Trophoblast cell (in vitro differentiated cells and primary cell): ENCODE data around the gene FRMD6.
"Not testable (repeated sequence)": the region's sequence is repeated elsewhere in the genome, so short reads cannot be mapped to it uniquely, and the experiment has no call there.

Experiments used
- DNase-seq, 2 donors: peaks; one replicate each; pipeline ENCODE4 v3.0.0-alpha.2; 2016
- H2AFZ ChIP-seq: 2 replicates; pipeline ENCODE4 v1.6.1; 2013; ENCODE audit warnings: low read length, moderate library complexity, mild to moderate bottlenecking; ENCODE audit not compliant: insufficient read depth, poor library complexity
- H2AK5ac ChIP-seq: 2 replicates; pipeline ENCODE4 v1.6.1; 2013; ENCODE audit warnings: mild to moderate bottlenecking, low read length
- H2BK120ac ChIP-seq: 2 replicates; pipeline ENCODE4 v1.6.1; 2013; ENCODE audit warnings: low read length, mild to moderate bottlenecking, moderate library complexity; ENCODE audit not compliant: insufficient read depth, poor library complexity
- H2BK12ac ChIP-seq: 2 replicates; pipeline ENCODE4 v1.6.1; 2013; ENCODE audit warnings: mild to moderate bottlenecking, low read length, moderate library complexity
- H2BK5ac ChIP-seq: 2 replicates; pipeline ENCODE4 v1.6.1; 2013; ENCODE audit warnings: low read length, low read depth, moderate library complexity, mild to moderate bottlenecking; ENCODE audit not compliant: poor library complexity
- H3K14ac ChIP-seq: 2 replicates; pipeline ENCODE4 v1.6.1; 2013; ENCODE audit warnings: mild to moderate bottlenecking, low read length
- H3K18ac ChIP-seq: 2 replicates; pipeline ENCODE4 v1.6.1; 2013; ENCODE audit warnings: mild to moderate bottlenecking, low read length
- H3K23ac ChIP-seq: 2 replicates; pipeline ENCODE4 v1.6.1; 2013; ENCODE audit warnings: low read length
- H3K27ac ChIP-seq: 2 replicates; pipeline ENCODE4 v1.5.1; 2013; ENCODE audit warnings: low read depth, mild to moderate bottlenecking, inconsistent platforms, low read length, moderate library complexity
- H3K27me3 ChIP-seq: 2 replicates; pipeline ENCODE4 v1.6.1; 2013; ENCODE audit warnings: inconsistent platforms, mild to moderate bottlenecking, low read length, moderate library complexity; ENCODE audit not compliant: insufficient read depth
- H3K36me3 ChIP-seq, 2 experiments: 1 replicate in 1 of 2; 2 replicates in 1 of 2; pipeline ENCODE4 v1.6.1; 2013; ENCODE audit warnings: low read length in 2 of 2, mild to moderate bottlenecking in 2 of 2, moderate library complexity in 1 of 2; ENCODE audit not compliant: insufficient read depth in 2 of 2, control insufficient read depth in 1 of 2
- H3K4ac ChIP-seq: 2 replicates; pipeline ENCODE4 v1.6.1; 2013; ENCODE audit warnings: low read depth, mild to moderate bottlenecking, low read length, moderate library complexity
- H3K4me1 ChIP-seq, 2 experiments: 1 replicate in 1 of 2; 2 replicates in 1 of 2; pipeline ENCODE4 v1.6.1; 2013; ENCODE audit warnings: low read length in 2 of 2, mild to moderate bottlenecking in 2 of 2, moderate library complexity in 1 of 2; ENCODE audit not compliant: insufficient read depth in 2 of 2, control insufficient read depth in 1 of 2
- H3K4me2 ChIP-seq: 2 replicates; pipeline ENCODE4 v1.6.1; 2013; ENCODE audit warnings: inconsistent platforms, mild to moderate bottlenecking, low read length, moderate library complexity
- H3K4me3 ChIP-seq: 2 replicates; pipeline ENCODE4 v1.5.1; 2013; ENCODE audit warnings: mild to moderate bottlenecking, low read depth, low read length, inconsistent platforms
- H3K79me1 ChIP-seq: one replicate; pipeline ENCODE4 v1.6.1; 2013; ENCODE audit warnings: low read length
- H3K79me2 ChIP-seq: 2 replicates; pipeline ENCODE4 v1.6.1; 2013; ENCODE audit warnings: low read length, mild to moderate bottlenecking; ENCODE audit not compliant: control insufficient read depth, insufficient read depth, poor library complexity
- H3K9ac ChIP-seq: 2 replicates; pipeline ENCODE4 v1.6.1; 2013; ENCODE audit warnings: mild to moderate bottlenecking, low read length
- H3K9me3 ChIP-seq: 2 replicates; pipeline ENCODE4 v1.6.1; 2013; ENCODE audit warnings: low read depth, mild to moderate bottlenecking, control low read depth, inconsistent platforms, low read length; ENCODE audit not compliant: insufficient read depth
- H4K12ac ChIP-seq: 2 replicates; pipeline ENCODE4 v1.6.1; 2013; ENCODE audit warnings: low read depth, mild to moderate bottlenecking, low read length, moderate library complexity
- H4K8ac ChIP-seq: 2 replicates; pipeline ENCODE4 v1.6.1; 2013; ENCODE audit warnings: low read depth, mild to moderate bottlenecking, low read length, moderate library complexity
- H4K91ac ChIP-seq: one replicate; pipeline ENCODE4 v1.6.1; 2013; ENCODE audit warnings: low read depth, mild to moderate bottlenecking, low read length, moderate library complexity
- WGBS: extraction: QIAGEN DNeasy Blood & Tissue Kit; methylation state at CpG from one replicate; pipeline ENCODE4 v1.1.7; 2013; ENCODE audit warnings: missing lambda C conversion rate; ENCODE audit not compliant: insufficient read length, insufficient coverage; ENCODE audit errors: extremely low coverage; 5-methylcytosine and 5-hydroxymethylcytosine counted together

Gene FRMD6

DNA sequence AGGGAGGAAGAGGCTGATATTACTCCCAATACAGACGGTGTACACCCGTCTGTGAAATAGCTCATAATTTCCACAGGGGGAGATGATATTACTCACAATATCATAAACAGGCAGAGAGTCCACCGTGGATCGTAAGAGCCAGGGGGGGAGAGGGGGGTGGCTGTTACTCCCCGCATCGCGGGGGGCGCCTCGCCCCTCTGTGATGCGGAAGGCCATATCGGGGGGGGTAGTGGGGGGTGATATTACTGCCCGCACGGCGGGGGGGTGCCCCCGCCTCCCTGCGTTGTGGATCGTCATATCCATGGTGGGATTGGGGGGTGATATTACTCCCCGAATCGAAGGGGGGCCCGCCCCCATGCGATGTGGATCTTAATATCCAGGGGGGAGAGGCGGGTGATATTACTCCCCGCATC lies 91.9 kb downstream of the FRMD6 start:
- H3K23ac ChIP-seq: no peak overlapping the region
- no peak overlapping the region for H2BK120ac ChIP-seq
- H3K14ac ChIP-seq: no peak overlapping the region
- H3K4me3 ChIP-seq: no peak overlapping the region
- H2AK5ac ChIP-seq: no peak overlapping the region
- no peaks in the 10 kb centered on the region for H3K79me2 ChIP-seq
- no peaks in the 10 kb centered on the region for H3K79me1 ChIP-seq
- H2BK12ac ChIP-seq: no peak overlapping the region
- no peaks in the 10 kb centered on the region for H3K4me1 ChIP-seq
- H4K12ac ChIP-seq: no peak overlapping the region
- no peaks in the 10 kb centered on the region for H3K27me3 ChIP-seq
- no peak overlapping the region for H3K4me2 ChIP-seq
- H3K18ac ChIP-seq: no peak overlapping the region
- no peaks in the 10 kb centered on the region for H3K9me3 ChIP-seq
- H3K27ac ChIP-seq: no peak overlapping the region
- H2BK5ac ChIP-seq: no peak overlapping the region
- no peak overlapping the region for H3K4ac ChIP-seq
- no CpG with 5 or more reads among the region's 23 CpGs for WGBS
- H2AFZ ChIP-seq: no peak overlapping the region
- no peaks in the 10 kb centered on the region for H3K36me3 ChIP-seq
- H3K9ac ChIP-seq: no peak overlapping the region
- H4K8ac ChIP-seq: no peak overlapping the region
- DNase-seq: no peak
- H4K91ac ChIP-seq: no peak overlapping the region

DNA sequence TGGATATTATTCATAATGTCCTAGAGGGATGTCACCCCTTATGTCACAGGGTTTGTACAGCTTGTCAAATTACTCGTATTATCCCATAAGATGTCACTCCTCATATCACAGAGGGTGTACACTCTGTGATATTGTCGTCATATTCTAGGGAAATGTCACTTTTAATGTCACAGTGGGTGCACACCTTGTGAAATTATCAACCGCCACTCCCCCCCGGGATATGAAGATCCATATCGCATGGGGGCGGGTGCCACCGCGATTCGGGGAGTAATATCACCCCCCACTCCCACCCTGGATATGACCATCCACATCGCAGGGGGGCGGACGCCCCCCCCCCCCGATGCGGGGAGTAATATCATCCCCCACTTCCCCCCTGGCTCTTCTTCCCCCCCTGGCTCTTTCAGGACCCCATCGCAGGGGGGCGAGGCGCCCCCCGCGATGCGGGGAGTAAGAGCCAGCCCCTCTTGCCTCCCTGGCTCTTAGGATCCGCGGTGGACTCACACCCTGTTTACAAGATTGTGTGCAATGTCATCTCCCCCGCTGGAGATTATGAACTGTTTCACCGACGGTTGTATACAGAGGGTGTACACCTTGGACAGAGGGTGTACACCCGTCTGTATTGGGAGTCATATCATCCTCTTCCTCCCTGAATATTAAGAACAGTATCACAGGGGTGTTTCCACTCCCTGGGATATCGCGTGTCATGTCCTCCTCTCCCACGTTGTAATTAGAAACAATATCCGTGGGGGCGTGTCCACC lies 92.8 kb downstream of the FRMD6 start:
- no CpG with 5 or more reads among the region's 31 CpGs for WGBS

DNA sequence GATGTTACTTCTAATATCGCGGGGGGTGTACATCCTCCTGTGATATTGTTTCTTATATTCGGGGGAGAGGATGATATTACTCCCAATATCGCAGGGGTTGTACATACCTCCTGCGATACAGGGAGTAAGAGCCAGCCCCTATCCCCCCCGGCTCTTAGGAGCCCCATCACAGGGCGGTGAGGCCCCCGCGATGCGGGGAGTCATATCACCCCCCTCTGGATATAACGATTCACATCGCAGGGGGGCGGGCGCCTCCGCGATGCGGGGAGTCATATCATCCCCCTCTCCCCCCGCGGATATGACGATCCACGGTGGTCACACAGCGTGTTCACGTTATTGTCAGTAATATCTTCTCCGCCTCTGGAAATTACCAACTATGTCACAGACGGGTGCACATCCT lies 95.1 kb downstream of the FRMD6 start:
- H2BK5ac ChIP-seq, H2BK12ac ChIP-seq, H3K23ac ChIP-seq, H3K79me1 ChIP-seq, H4K8ac ChIP-seq, H2AFZ ChIP-seq, H4K12ac ChIP-seq, H3K4me1 ChIP-seq, H2AK5ac ChIP-seq, DNase-seq, H3K4ac ChIP-seq, H3K36me3 ChIP-seq, H2BK120ac ChIP-seq, H3K9me3 ChIP-seq, H3K18ac ChIP-seq, H3K79me2 ChIP-seq, H3K27ac ChIP-seq, H3K9ac ChIP-seq, H3K14ac ChIP-seq, H3K4me2 ChIP-seq, H3K4me3 ChIP-seq, H3K27me3 ChIP-seq, H4K91ac ChIP-seq: not testable (repeated sequence)
- no CpG with 5 or more reads among the region's 25 CpGs for WGBS

More for the DNA sequence above, 92.8 kb downstream of the FRMD6 start:
- Histone ChIP-seq H2BK12ac (no peak overlapping the region), H4K91ac (no peak overlapping the region), H3K27me3 (no peaks in the 10 kb centered on the region), H3K79me1 (no peaks in the 10 kb centered on the region), H3K36me3 (no peaks in the 10 kb centered on the region), H3K4me1 (no peaks in the 10 kb centered on the region), H3K9ac (no peak overlapping the region), H3K14ac (no peak overlapping the region), H3K27ac (no peak overlapping the region), H2AFZ (no peak overlapping the region), H3K4me3 (no peak overlapping the region), H3K18ac (no peak overlapping the region), H3K79me2 (no peaks in the 10 kb centered on the region), H3K9me3 (no peaks in the 10 kb centered on the region), H2BK120ac (no peak overlapping the region), H2BK5ac (no peak overlapping the region), H4K8ac (no peak overlapping the region), H3K4ac (no peak overlapping the region), H2AK5ac (no peak overlapping the region), H4K12ac (no peak overlapping the region), H3K4me2 (no peak overlapping the region), H3K23ac (no peak overlapping the region)
- no peak for DNase-seq

DNA sequence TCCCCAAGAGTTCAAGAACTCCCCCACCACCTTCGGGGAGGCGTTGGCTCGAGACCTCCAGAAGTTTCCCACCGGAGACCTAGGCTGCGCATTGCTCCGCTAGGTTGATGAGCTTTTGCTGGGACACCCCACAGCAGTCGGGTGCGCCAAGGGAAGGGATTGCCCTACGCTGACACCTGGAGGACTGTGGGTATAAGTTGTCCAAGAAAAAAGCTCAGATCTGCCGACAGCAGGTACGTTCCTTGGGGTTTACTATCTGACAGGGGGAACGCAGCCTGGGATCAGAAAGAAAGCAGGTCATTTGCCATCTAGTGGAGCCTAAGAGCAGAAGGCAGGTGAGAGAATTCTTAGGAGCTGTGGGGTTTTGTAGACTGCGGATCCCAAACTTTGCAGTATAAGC lies 98.8 kb downstream of the FRMD6 start:
- Histone ChIP-seq H3K4me1 (peaks cover 7 to 9% of the 10 kb centered on the region in 2 experiments), H3K18ac (no peak overlapping the region), H2BK120ac (no peak overlapping the region), H3K4me2 (no peak overlapping the region), H3K4me3 (no peak overlapping the region), H2AK5ac (no peak overlapping the region), H2BK5ac (no peak overlapping the region), H3K23ac (no peak overlapping the region), H3K27me3 (no peaks in the 10 kb centered on the region), H2BK12ac (no peak overlapping the region), H3K79me1 (no peaks in the 10 kb centered on the region), H3K27ac (no peak overlapping the region), H4K12ac (no peak overlapping the region), H3K79me2 (no peaks in the 10 kb centered on the region), H3K9ac (no peak overlapping the region), H4K8ac (no peak overlapping the region), H4K91ac (no peak overlapping the region), H2AFZ (no peak overlapping the region), H3K36me3 (no peaks in the 10 kb centered on the region), H3K14ac (no peak overlapping the region), H3K4ac (no peak overlapping the region), H3K9me3 (no peaks in the 10 kb centered on the region)
- WGBS: no CpG with 5 or more reads among the region's 13 CpGs
- no peak for DNase-seq
